ENCODE data around the gene NUBPL. TPM values are rescaled to one million over a fixed set of nuclear protein-coding genes. Genes with fewer than 3 reads are reported as not detected.

Gene NUBPL
- polyA plus RNA-seq, 2 of the 4 experiments (the other 2 are of a cell fraction): 7.6 to 14.1 TPM

GRCh38 chr14:31529053-31529452, 32.2 kb upstream of the NUBPL start:
- FAIRE-seq: no peak
- no peak overlapping the region for H3K4me3 ChIP-seq
- no peak for DNase-seq (ENCODE audit: low read depth in 1 of 2, low spot score in 1 of 2)
- peaks cover 7% of the 10 kb centered on the region; the same call in 1 of the 3 replicates for H3K4me1 ChIP-seq
- ChIA-PET POLR2A (no interaction called here), CTCF (interaction anchor here (0.8 kb wide), 1 partner anchor 726 kb away, joined by 4 read pairs; no protein-coding TSS in a partner anchor)
- TF ChIP-seq SREBF2 (IDR thresholded peaks at IDR 0.05) (no peak), ZNF302 (CRISPR knock-in tag; IDR thresholded peaks at IDR 0.05) (no peak), TFCP2L1 (CRISPR knock-in tag; IDR thresholded peaks at IDR 0.05) (no peak), CEBPB (IDR thresholded peaks at IDR 0.05) (no peak), PHF8 (IDR thresholded peaks at IDR 0.05; ENCODE audit: borderline replicate concordance, low read depth) (no peak), ELK1 (IDR thresholded peaks at IDR 0.05; ENCODE audit: low read depth, low read length) (no peak), JUNB (IDR thresholded peaks at IDR 0.05) (no peak), HOXB13 (CRISPR knock-in tag; IDR thresholded peaks at IDR 0.05; ENCODE audit: low read depth) (no peak), FOSB (CRISPR knock-in tag; IDR thresholded peaks at IDR 0.05) (no peak), ESRRA (IDR thresholded peaks at IDR 0.05; ENCODE audit: borderline replicate concordance, low read length) (no peak), HEYL (CRISPR knock-in tag; IDR thresholded peaks at IDR 0.05) (no peak), TP53 (CRISPR knock-in tag; IDR thresholded peaks at IDR 0.05) (no peak), BCL3 (IDR thresholded peaks at IDR 0.05) (no peak), HES2 (IDR thresholded peaks at IDR 0.05) (no peak)
- peak in 1 of 2 experiments; percentile 36; a peak in 1 of 6 replicates for ATAC-seq
- H3K4me2 ChIP-seq: no peak overlapping the region
- WGBS (ENCODE audit: missing lambda C conversion rate): 8% methylated on average over 1 of the region's 1 CpG
- no peak overlapping the region for H3K27ac ChIP-seq
- H3K9me3 ChIP-seq: no peaks in the 10 kb centered on the region

GRCh38 chr14:31530136-31530535, 31.1 kb upstream of the NUBPL start:
- ATAC-seq: no peak
- no peak for TF ChIP-seq NR3C1 (IDR thresholded peaks at IDR 0.05)
- no peak for TF ChIP-seq TFCP2L1 (CRISPR knock-in tag; IDR thresholded peaks at IDR 0.05)
- TF ChIP-seq RARB (CRISPR knock-in tag; IDR thresholded peaks at IDR 0.05): no peak
- no peak for TF ChIP-seq KDM1A (IDR thresholded peaks at IDR 0.05; ENCODE audit: low read depth)
- TF ChIP-seq MAFK (IDR thresholded peaks at IDR 0.05; ENCODE audit: partially characterized antibody): no peak
- no peak for TF ChIP-seq FOSB (CRISPR knock-in tag; IDR thresholded peaks at IDR 0.05)
- TF ChIP-seq CEBPB (IDR thresholded peaks at IDR 0.05): no peak
- no peak for TF ChIP-seq BHLHE40 (IDR thresholded peaks at IDR 0.05; ENCODE audit: low read depth, low read length)
- TF ChIP-seq NPAS2 (CRISPR knock-in tag; IDR thresholded peaks at IDR 0.05; ENCODE audit: borderline replicate concordance): no peak
- TF ChIP-seq HDAC2 (IDR thresholded peaks at IDR 0.05): no peak
- TF ChIP-seq RCOR1 (IDR thresholded peaks at IDR 0.05; ENCODE audit: low read depth, low read length): no peak
- no peak for TF ChIP-seq MAX (IDR thresholded peaks at IDR 0.05)
- no peak for TF ChIP-seq CHD2 (IDR thresholded peaks at IDR 0.05; ENCODE audit: low read length, partially characterized antibody)
- TF ChIP-seq HMGXB4 (CRISPR knock-in tag; IDR thresholded peaks at IDR 0.05; ENCODE audit: borderline replicate concordance): no peak
- no peak for TF ChIP-seq PBX3 (IDR thresholded peaks at IDR 0.05)
- no peak for TF ChIP-seq ELK1 (IDR thresholded peaks at IDR 0.05; ENCODE audit: low read depth, low read length)
- TF ChIP-seq REST (IDR thresholded peaks at IDR 0.05): no peak
- no peak for TF ChIP-seq JUNB (IDR thresholded peaks at IDR 0.05)

More at GRCh38 chr14:31530136-31530535, 31.1 kb upstream of the NUBPL start:
- H3K4me2 ChIP-seq: peak overlapping the region; percentile 25; the same call in 1 of the 3 replicates
- WGBS (ENCODE audit: missing lambda C conversion rate): 43% methylated on average over 7 of the region's 7 CpGs
- H3K9me3 ChIP-seq: no peaks in the 10 kb centered on the region
- no peak overlapping the region for H3K27ac ChIP-seq
- H3K4me1 ChIP-seq: peaks cover 7% of the 10 kb centered on the region; the same call in 1 of the 3 replicates
- FAIRE-seq (no peak), DNase-seq (ENCODE audit: low read depth in 1 of 2, low spot score in 1 of 2) (no peak)
- no peak overlapping the region for H3K4me3 ChIP-seq
- ChIA-PET CTCF (no interaction called here), POLR2A (no interaction called here)

All from A549 (cell line).